GM18505 (cell line): ENCODE data around the gene NRBF2.

ENCODE experiments used
- ATAC-seq: cut with Tn5 transposase; IDR thresholded peaks from one replicate; pipeline ENCODE4 v1.9.1; 2021; ENCODE audit not compliant: unreplicated experiment
- POLR2A ChIP-seq: IDR thresholded peaks from 4 replicates; pipeline ENCODE4 v1.6.1; 2011; ENCODE audit warnings: borderline replicate concordance; ENCODE audit not compliant: insufficient read depth, insufficient read length; ENCODE audit errors: extremely low read depth

NRBF2 gene

GRCh38 chr10:63164166-63164623 lies 31.1 kb downstream of the NRBF2 start:
- no peak for TF ChIP-seq POLR2A
- ATAC-seq: no peak

- no peak for ATAC-seq
- no peak for TF ChIP-seq POLR2A
These were observed 32.1 kb downstream of the NRBF2 start for GRCh38 chr10:63165249-63165648.

GRCh38 chr10:63166742-63167258 lies 33.7 kb downstream of the NRBF2 start:
- ATAC-seq: no peak
- TF ChIP-seq POLR2A: no peak

- ATAC-seq: no peak
- TF ChIP-seq POLR2A: no peak
These were observed 35.8 kb downstream of the NRBF2 start for GRCh38 chr10:63168821-63169462.

GRCh38 chr10:63169624-63170023 lies 36.5 kb downstream of the NRBF2 start:
- TF ChIP-seq POLR2A: no peak
- no peak for ATAC-seq

GRCh38 chr10:63171255-63171855 lies 38.2 kb downstream of the NRBF2 start:
- no peak for ATAC-seq

GRCh38 chr10:63171926-63172325 lies 38.8 kb downstream of the NRBF2 start:
- TF ChIP-seq POLR2A: no peak
- ATAC-seq: no peak

More at GRCh38 chr10:63171255-63171855, 38.2 kb downstream of the NRBF2 start:
- no peak for TF ChIP-seq POLR2A

GRCh38 chr10:63173468-63174232 lies 40.5 kb downstream of the NRBF2 start:
- no peak for TF ChIP-seq POLR2A
- ATAC-seq: peak; percentile 99

GRCh38 chr10:63175534-63175933 lies 42.4 kb downstream of the NRBF2 start:
- no peak for TF ChIP-seq POLR2A

GRCh38 chr10:63192826-63193225 lies 59.7 kb downstream of the NRBF2 start:
- TF ChIP-seq POLR2A: no peak
- ATAC-seq: no peak

More at GRCh38 chr10:63175534-63175933, 42.4 kb downstream of the NRBF2 start:
- ATAC-seq: no peak

GRCh38 chr10:63197344-63198092 lies 64.4 kb downstream of the NRBF2 start:
- no peak for TF ChIP-seq POLR2A
- no peak for ATAC-seq

- ATAC-seq: no peak
- TF ChIP-seq POLR2A: no peak
These were observed 66.6 kb downstream of the NRBF2 start for GRCh38 chr10:63199716-63200115.

- TF ChIP-seq POLR2A: no peak
- ATAC-seq: no peak
These were observed 67.3 kb downstream of the NRBF2 start for GRCh38 chr10:63200431-63200830.

GRCh38 chr10:63201118-63201517 lies 68.0 kb downstream of the NRBF2 start:
- ATAC-seq: no peak
- TF ChIP-seq POLR2A: no peak
